GM23248 (cell line): Measurements from ENCODE around the gene PROSER1.

Experiments used
- EZH2 ChIP-seq: fragments of 200-600 bp; sonication (generic); IDR thresholded peaks from 2 replicates; pipeline ENCODE4 v1.6.1; 2018; ENCODE audit warnings: antibody characterized with exemption, mild to moderate bottlenecking; ENCODE audit not compliant: insufficient read depth, poor library complexity, severe bottlenecking
- EZH2phosphoT487 ChIP-seq: fragments of 200-600 bp; sonication (generic); IDR thresholded peaks from 2 replicates; pipeline ENCODE4 v1.6.1; 2018; ENCODE audit warnings: antibody characterized with exemption, moderate library complexity, mild to moderate bottlenecking, low read depth; ENCODE audit not compliant: insufficient read depth

DNA sequence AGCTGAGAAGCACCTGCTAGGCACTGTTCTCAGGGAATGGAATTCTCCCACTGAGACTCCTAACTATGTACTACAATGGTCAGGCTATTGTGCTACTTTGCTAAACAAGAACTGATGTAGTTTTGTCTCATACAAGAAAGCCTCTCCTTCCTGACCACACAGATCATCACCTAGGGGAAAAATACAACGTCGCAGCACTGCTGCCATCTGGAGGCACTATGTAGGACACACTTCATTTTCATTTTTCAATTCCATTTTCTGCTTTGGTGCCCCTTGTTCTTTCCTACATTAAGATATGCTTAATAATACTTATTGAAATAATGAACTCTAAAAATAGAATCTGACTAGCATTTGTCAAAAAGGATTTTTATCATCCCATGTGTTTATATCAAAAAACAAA lies 21.1 kb downstream of the PROSER1 start:
- TF ChIP-seq EZH2 = no peak
- no peak for TF ChIP-seq EZH2phosphoT487
